ENCODE measurements around the gene CXorf49. TPM values are rescaled to one million over a fixed set of nuclear protein-coding genes. Genes with fewer than 3 reads are reported as not detected.
"Not testable (repeated sequence)": the region's sequence is repeated elsewhere in the genome, so short reads cannot be mapped to it uniquely, and the experiment has no call there.

The CXorf49 gene
- total and polyA plus RNA-seq, 9 of the 15 experiments (the other 6 are each of a cell fraction or from before 2014, with no cell fraction given), result not detected

DNA sequence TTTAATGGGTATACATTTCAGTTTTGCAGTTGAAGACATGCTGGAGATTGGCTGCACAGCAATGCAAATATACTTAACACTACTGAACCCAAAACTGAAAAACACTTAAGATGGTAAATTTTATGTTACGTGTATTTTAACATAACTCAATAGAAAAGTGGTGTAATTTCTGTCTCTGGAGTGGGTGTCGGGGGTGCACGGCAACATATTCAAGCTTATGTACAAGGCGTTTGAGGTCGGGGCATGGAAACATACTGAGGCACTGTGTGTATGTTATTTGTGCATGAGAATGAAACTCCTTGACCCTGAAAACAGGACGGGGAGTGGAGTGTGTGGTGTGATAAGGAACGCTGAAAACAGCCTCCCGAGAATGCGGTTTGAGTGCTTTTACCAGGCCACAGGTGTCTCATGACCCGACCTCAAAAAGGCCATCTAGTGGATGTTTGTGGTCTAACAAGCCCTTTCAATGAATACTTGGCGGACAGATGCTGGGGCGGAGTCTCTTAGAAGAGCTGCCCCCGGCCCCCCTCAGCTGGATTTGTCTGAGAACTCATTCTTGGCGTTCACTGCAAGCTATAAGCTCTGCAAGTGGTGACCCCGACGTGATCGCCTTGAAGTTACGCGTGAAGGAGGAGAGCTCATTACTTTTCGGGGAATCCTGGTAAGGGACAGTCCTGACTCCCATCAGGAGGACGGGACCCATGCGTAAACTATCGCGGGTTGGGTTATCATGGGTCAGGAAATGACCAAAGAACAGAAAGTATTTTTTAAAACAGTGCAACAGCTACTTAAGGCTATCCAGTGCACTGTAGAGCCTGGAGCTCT, 21.2 kb downstream of the CXorf49 start:
- H3K4me2 ChIP-seq (ENCODE audit: insufficient read depth, low read length); H3K9me1 ChIP-seq (ENCODE audit: control insufficient read depth, insufficient read depth, low read length); H3K27ac ChIP-seq (ENCODE audit: extremely low read depth, low read depth, low read length); in situ Hi-C loops (cut with MboI); BruUV-seq (replicated peaks); H3K4me1 ChIP-seq (replicated peaks in 1 of 2; ENCODE audit: control insufficient read depth in 2 of 2, insufficient read depth in 2 of 2, low read length in 2 of 2); H3K4me3 ChIP-seq; H3K79me2 ChIP-seq (ENCODE audit: control insufficient read depth, insufficient read depth, low read length); H4K20me1 ChIP-seq (replicated peaks; ENCODE audit: control insufficient read depth, insufficient read depth, low read length); H3K27me3 ChIP-seq (ENCODE audit: control insufficient read depth in 2 of 2, insufficient read depth in 2 of 2, low read length in 2 of 2); POLR2A ChIA-PET; H3K9ac ChIP-seq (ENCODE audit: insufficient read depth in 1 of 2, low read depth in 2 of 2, low read length in 2 of 2); CTCF ChIA-PET (ENCODE audit: low intra/inter-chr PET ratio); FAIRE-seq; H2AFZ ChIP-seq (ENCODE audit: low read depth, low read length); intact Hi-C loops (cut with micrococcal nuclease); H3K9me3 ChIP-seq (replicated peaks; ENCODE audit: control insufficient read depth, insufficient read depth, low read depth, low read length); H3K36me3 ChIP-seq (ENCODE audit: control insufficient read depth, insufficient read depth, low read length); DNase-seq (ENCODE audit: extremely low read depth in 1 of 4, low spot score in 3 of 4): not testable (repeated sequence)
- WGBS (ENCODE audit: insufficient coverage, low coverage, missing lambda C conversion rate), result no CpG with 5 or more reads among the region's 24 CpGs
- peak; percentile 88 for ATAC-seq

GRCh38 chrX:71679575-71680207, 38.4 kb downstream of the CXorf49 start:
- Histone ChIP-seq H3K79me2 (ENCODE audit: control insufficient read depth, insufficient read depth, low read length) (no peaks in the 10 kb centered on the region), H3K27ac (ENCODE audit: extremely low read depth, low read depth, low read length) (no peak overlapping the region), H2AFZ (ENCODE audit: low read depth, low read length) (no peak overlapping the region), H3K4me3 (no peak overlapping the region), H3K9me3 (replicated peaks; ENCODE audit: control insufficient read depth, insufficient read depth, low read depth, low read length) (no peaks in the 10 kb centered on the region), H3K9me1 (ENCODE audit: control insufficient read depth, insufficient read depth, low read length) (no peaks in the 10 kb centered on the region), H4K20me1 (replicated peaks; ENCODE audit: control insufficient read depth, insufficient read depth, low read length) (no peaks in the 10 kb centered on the region), H3K4me1 (replicated peaks in 1 of 2; ENCODE audit: control insufficient read depth in 2 of 2, insufficient read depth in 2 of 2, low read length in 2 of 2) (no peaks in the 10 kb centered on the region; a peak in 1 of 5 replicates), H3K36me3 (ENCODE audit: control insufficient read depth, insufficient read depth, low read length) (no peaks in the 10 kb centered on the region), H3K9ac (ENCODE audit: insufficient read depth in 1 of 2, low read depth in 2 of 2, low read length in 2 of 2) (no peak overlapping the region), H3K27me3 (ENCODE audit: control insufficient read depth in 2 of 2, insufficient read depth in 2 of 2, low read length in 2 of 2) (no peaks in the 10 kb centered on the region), H3K4me2 (ENCODE audit: insufficient read depth, low read length) (no peak overlapping the region)
- in situ Hi-C loops (cut with MboI) (loop anchor here (10.0 kb wide), 1 partner anchor 115 kb away; no protein-coding TSS in a partner anchor), intact Hi-C loops (cut with micrococcal nuclease) (no loop called here)
- POLR2A ChIA-PET, result no interaction called here
- CTCF ChIA-PET (ENCODE audit: low intra/inter-chr PET ratio), result no interaction called here
- no TSS peak for BruUV-seq (replicated peaks)
- 27% methylated on average over 2 of the region's 4 CpGs for WGBS (ENCODE audit: insufficient coverage, low coverage, missing lambda C conversion rate)
- no peak for FAIRE-seq
- no peak for ATAC-seq
- DNase-seq (ENCODE audit: extremely low read depth in 1 of 4, low spot score in 3 of 4), result no peak
- no peak for TF ChIP-seq NR1H2 (CRISPR knock-in tag; IDR thresholded peaks at IDR 0.05)
- TF ChIP-seq ZNF274 (IDR thresholded peaks at IDR 0.05; ENCODE audit: borderline replicate concordance, low read depth, low read length), result no peak
- TF ChIP-seq ZNF140 (CRISPR knock-in tag; IDR thresholded peaks at IDR 0.05), result no peak
- TF ChIP-seq NFYB (IDR thresholded peaks at IDR 0.05; ENCODE audit: extremely low read depth, insufficient read length), result no peak
- TF ChIP-seq SLC30A9 (CRISPR knock-in tag; IDR thresholded peaks at IDR 0.05), result no peak
- TF ChIP-seq ZNF41 (CRISPR knock-in tag; conservative IDR thresholded peaks at IDR 0.05), result no peak
- TF ChIP-seq, protein P1, sequence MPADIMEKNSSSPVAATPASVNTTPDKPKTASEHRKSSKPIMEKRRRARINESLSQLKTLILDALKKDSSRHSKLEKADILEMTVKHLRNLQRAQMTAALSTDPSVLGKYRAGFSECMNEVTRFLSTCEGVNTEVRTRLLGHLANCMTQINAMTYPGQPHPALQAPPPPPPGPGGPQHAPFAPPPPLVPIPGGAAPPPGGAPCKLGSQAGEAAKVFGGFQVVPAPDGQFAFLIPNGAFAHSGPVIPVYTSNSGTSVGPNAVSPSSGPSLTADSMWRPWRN (IDR thresholded peaks at IDR 0.05; ENCODE audit: low read depth), result no peak
- no peak for TF ChIP-seq RAD51 (IDR thresholded peaks at IDR 0.05; ENCODE audit: borderline replicate concordance, low read depth)
- no peak for TF ChIP-seq SNIP1 (IDR thresholded peaks at IDR 0.05; ENCODE audit: low read depth)
- no peak for TF ChIP-seq SMC3 (conservative IDR thresholded peaks at IDR 0.05; ENCODE audit: insufficient read depth, low read depth, low read length)
- TF ChIP-seq, protein P2, sequence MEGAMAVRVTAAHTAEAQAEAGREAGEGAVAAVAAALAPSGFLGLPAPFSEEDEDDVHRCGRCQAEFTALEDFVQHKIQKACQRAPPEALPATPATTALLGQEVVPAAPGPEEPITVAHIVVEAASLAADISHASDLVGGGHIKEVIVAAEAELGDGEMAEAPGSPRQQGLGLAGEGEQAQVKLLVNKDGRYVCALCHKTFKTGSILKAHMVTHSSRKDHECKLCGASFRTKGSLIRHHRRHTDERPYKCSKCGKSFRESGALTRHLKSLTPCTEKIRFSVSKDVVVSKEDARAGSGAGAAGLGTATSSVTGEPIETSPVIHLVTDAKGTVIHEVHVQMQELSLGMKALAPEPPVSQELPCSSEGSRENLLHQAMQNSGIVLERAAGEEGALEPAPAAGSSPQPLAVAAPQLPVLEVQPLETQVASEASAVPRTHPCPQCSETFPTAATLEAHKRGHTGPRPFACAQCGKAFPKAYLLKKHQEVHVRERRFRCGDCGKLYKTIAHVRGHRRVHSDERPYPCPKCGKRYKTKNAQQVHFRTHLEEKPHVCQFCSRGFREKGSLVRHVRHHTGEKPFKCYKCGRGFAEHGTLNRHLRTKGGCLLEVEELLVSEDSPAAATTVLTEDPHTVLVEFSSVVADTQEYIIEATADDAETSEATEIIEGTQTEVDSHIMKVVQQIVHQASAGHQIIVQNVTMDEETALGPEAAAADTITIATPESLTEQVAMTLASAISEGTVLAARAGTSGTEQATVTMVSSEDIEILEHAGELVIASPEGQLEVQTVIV (CRISPR knock-in tag; IDR thresholded peaks at IDR 0.05; ENCODE audit: borderline replicate concordance), result no peak
- no peak for TF ChIP-seq CSDE1 (IDR thresholded peaks at IDR 0.05)

Data from K562 (cell line).